GM10248 (cell line): ENCODE measurements around the gene RASSF7.
A peak's percentile ranks its signal among the peaks of the same experiment; 100 is the strongest.

Source experiments
- CTCF ChIA-PET: fragments of 300-600 bp; sonication (Branson Sonifier 250); formaldehyde crosslinking; extraction: SDS; loops from one replicate; lab custom pipeline; 2021; ENCODE audit warnings: antibody characterized with exemption; lab: Yijun Ruan, JAX
- POLR2A ChIA-PET: fragments of 350-650 bp; sonication (Branson Sonifier 250); formaldehyde crosslinking; extraction: SDS; loops from one replicate; lab custom pipeline; 2020; ENCODE audit warnings: antibody characterized with exemption; lab: Yijun Ruan, JAX
- DNase-seq: peaks from one replicate; pipeline ENCODE4 v3.0.0; 2012; ENCODE audit errors: extremely low spot score
- TF ChIP-seq, protein P1 (sequence below): IDR thresholded peaks from 2 replicates; pipeline ENCODE4 v1.5.1; 2012; ENCODE audit warnings: mild to moderate bottlenecking, low read depth; ENCODE audit errors: extremely low read depth, missing control alignments, control extremely low read depth

RASSF7 gene

DNA sequence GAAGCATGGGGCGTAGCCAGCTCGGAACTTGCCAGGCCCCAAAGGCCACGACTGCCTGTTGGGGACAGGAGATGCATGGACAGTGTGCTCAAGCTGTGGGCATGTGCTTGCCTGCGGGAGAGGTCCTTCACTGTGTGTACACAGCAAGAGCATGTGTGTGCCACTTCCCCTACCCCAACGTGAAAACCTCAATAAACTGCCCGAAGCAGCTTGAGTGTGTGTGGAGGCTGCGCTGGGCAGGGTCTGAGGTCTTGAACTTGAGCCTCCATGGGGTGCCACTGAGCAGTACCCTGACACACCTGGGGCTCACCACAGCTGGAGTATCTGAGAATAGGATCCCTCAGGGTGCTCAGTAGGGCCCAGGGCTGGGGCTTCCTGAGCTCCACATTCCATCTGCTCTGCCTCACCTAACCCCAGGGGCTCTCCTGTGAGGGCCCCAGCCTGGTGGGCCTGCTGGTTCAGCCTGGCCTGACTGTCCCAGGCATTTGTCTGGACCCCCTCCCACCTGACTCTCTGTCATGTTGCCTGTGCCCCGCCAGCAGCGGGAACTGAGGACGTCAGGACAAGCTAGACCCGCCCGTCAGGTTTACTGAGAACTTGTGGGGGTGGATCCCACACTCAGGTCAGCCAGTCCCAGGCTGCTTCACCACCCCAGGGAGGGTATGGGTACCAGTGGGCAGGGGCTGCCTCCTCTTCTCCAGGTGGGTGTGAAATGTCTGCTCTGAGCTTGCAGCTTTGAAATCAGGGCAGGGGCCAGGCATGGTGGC, 3.2 kb downstream of the RASSF7 start:
- CTCF ChIA-PET = interaction anchor here (0.9 to 5.8 kb wide), 3 partner anchors 8 to 12 kb away, joined by 3 to 36 read pairs (median 6); partner anchors contain the start of gene PHRF1
- DNase-seq = no peak

DNA sequence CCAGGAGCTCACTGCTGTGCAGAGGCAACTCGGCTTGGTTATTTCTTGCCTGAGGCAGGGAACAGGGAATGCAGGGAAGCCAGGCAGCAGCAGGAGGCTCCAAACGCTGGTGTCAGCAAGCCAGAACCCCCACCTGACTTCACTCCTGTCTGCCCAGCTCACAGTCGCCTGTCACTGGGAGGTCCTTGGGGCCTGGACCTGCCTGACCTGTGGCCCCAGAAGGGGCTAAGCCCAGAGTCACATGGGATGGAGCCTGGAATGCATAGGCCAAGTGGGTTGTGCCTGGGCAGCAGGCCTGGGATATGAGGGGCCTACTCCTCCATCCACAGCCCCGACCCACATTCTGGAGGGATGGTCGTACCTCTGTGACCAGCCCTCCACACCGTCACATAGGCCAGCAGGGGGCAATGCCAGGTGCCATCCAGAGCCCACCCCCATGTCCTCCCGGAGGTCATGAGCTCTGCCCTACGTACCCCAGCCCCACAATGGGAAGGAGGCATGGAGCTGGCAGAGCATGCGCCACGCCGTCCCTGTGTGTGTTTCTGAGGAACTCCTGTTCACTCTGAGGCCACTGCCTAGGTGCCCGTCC, 5.2 kb downstream of the RASSF7 start:
- TF ChIP-seq, protein P1, sequence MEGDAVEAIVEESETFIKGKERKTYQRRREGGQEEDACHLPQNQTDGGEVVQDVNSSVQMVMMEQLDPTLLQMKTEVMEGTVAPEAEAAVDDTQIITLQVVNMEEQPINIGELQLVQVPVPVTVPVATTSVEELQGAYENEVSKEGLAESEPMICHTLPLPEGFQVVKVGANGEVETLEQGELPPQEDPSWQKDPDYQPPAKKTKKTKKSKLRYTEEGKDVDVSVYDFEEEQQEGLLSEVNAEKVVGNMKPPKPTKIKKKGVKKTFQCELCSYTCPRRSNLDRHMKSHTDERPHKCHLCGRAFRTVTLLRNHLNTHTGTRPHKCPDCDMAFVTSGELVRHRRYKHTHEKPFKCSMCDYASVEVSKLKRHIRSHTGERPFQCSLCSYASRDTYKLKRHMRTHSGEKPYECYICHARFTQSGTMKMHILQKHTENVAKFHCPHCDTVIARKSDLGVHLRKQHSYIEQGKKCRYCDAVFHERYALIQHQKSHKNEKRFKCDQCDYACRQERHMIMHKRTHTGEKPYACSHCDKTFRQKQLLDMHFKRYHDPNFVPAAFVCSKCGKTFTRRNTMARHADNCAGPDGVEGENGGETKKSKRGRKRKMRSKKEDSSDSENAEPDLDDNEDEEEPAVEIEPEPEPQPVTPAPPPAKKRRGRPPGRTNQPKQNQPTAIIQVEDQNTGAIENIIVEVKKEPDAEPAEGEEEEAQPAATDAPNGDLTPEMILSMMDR = peak; percentile 3
- ChIA-PET POLR2A (interaction anchor here (0.5 kb wide), 1 partner anchor 357 kb away, joined by 3 read pairs; no protein-coding TSS in a partner anchor), CTCF (interaction anchor here (1.4 to 5.8 kb wide), 2 partner anchors 10 to 158 kb away, joined by 3 to 36 read pairs; no protein-coding TSS in a partner anchor)
- no peak for DNase-seq

More for the DNA sequence above, 3.2 kb downstream of the RASSF7 start:
- TF ChIP-seq, protein P1 = no peak
- POLR2A ChIA-PET = interaction anchor here (0.9 to 2.8 kb wide), 2 partner anchors 12 kb away, joined by 3 to 8 read pairs; partner anchors contain the start of gene PHRF1

DNA sequence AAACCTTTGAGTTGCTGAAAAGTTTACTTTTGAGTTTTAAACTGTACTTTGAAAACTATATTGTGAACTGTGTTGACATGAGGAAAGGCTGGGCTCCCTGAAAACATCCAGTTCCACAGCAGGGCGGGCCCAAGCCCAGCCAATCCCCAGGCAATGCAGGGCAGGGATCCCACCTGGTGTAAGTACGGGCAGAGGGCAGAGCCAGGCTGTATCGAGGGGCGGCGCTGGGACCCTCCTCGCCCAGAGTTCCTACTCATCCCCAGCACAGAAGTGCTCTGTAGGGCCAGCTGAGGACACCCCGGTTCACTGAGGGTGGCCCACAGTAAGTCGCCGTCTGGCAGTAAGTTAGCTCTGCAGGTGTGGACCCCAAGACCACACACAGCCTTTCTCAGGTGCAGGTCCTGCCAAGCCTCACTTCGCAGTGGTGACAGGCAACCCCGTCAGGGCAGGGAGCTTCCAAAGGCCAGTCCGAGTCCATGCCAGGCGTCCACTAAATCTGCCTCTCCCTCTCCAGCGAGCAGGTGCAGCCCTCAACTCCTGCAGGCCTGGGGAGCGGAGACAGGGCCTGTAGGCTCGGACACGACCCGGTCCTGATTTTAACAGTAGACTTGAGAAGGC, 6.3 kb downstream of the RASSF7 start:
- TF ChIP-seq, protein P1 = no peak
- POLR2A ChIA-PET = no interaction called here
- CTCF ChIA-PET = interaction anchor here (1.2 to 5.8 kb wide), 2 partner anchors 11 to 48 kb away, joined by 3 to 36 read pairs; no protein-coding TSS in a partner anchor
- no peak for DNase-seq

DNA sequence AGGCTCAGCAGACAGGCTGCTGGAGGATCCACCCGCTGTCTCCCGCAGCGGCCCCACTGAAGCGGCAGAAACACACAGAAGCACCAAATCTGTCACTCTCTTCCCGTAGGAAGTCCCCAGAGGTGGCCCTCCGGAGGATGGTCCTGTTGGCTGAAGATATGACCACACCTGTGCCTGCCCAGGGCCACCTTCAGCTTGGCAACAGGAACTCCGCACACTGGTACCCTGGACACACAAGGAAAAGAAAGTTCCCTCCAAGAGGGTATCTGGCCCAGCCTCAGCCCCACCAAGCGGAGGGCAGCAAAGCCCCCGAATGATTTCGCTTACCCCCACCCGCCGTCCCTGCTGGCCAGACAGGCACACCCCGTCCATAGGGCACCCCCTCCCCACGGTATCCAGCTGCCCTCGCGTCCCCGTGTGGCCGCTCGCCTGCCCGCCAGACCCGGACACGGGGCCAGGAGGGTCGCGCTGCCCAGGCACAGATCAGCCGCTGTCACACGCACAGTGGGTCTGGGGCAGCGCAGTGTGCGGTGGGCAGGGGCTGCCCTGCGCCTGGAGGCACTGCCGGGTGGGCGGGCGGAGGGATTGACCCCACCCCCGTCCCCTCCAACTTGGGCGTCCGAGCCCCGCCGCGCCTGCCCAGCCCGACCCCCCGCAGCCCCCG, 7.0 kb downstream of the RASSF7 start:
- TF ChIP-seq, protein P1 = no peak
- POLR2A ChIA-PET = no interaction called here
- no peak for DNase-seq
- CTCF ChIA-PET = interaction anchor here (1.2 to 5.8 kb wide), 2 partner anchors 12 to 49 kb away, joined by 3 to 36 read pairs; no protein-coding TSS in a partner anchor

DNA sequence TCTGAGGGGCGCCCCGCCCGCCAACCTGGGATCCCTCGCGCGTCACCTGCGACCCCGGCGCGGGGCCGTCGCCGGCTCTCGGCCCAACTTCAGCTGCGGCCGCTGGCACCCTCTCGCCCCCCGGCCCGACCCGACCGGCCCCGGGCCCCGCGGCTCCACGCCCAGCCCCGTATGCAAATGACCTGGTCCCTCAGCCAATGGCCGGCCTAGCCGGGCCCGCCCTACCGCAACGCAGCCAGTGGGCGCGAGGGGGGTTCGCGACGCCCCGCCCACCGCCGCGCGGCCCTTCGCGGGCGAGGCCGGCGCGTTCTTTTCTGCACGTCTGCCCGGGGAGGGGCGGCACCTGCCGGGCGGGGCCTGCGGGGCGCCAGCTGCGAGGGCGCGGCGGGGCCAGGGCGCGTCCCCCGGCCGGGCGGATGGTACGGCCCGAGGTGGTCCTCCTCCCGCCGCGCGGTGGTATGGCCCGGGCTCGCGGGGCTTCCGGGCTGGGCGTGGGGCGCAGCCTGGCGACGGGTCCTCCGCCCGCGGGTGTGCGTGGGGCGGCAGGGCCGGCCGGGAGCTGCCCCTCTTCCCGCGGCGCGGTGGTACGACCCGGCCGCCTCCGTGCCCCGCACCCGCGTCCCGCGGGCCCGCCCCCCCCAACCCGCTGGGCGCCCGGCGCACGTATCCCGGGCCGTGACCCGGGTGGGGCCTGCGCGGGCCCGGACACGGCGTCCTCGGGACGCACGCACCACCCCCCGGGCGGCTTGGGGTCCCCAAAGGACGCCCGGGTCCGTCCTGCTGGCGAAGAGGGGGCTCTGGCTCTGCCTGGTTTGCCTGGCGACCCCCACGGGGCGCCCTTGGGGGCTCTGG, 7.8 kb downstream of the RASSF7 start:
- TF ChIP-seq, protein P1 = no peak
- peak; percentile 97 for DNase-seq
- CTCF ChIA-PET = interaction anchor here (1.1 to 5.8 kb wide), 3 partner anchors 13 to 49 kb away, joined by 3 to 36 read pairs (median 3); no protein-coding TSS in a partner anchor
- POLR2A ChIA-PET = no interaction called here
